ENCODE results near the gene PCDHGA7. TPM values are rescaled to one million over a fixed set of nuclear protein-coding genes. Genes with fewer than 3 reads are reported as not detected.

Gene PCDHGA7
- total RNA-seq, 1 experiment from 2014 or later = 0.83 TPM

DNA sequence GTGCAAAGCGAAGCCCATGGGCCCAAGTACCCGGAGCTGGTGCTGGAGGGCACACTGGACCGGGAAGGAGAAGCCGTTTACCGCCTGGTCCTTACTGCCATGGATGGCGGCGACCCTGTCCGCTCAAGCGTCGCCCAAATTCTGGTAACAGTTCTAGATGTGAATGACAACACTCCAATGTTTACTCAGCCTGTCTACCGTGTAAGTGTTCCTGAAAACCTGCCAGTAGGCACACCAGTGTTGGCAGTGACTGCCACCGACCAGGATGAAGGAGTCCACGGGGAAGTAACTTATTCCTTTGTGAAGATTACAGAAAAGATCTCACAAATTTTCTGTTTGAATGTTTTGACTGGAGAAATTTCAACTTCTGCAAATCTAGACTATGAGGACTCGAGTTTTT is 7.9 kb upstream of the PCDHGA7 start:
- Mint-ChIP-seq H3K27me3 (ENCODE audit: low read depth) (peaks cover 9% of the 10 kb centered on the region), H3K9me3 (peaks cover 60 to 69% of the 10 kb centered on the region in 2 experiments), H3K27ac (no peak overlapping the region), H3K4me3 (no peak overlapping the region), H3K36me3 (ENCODE audit: insufficient read depth in 1 of 3, low read depth in 3 of 3) (peaks cover 33 to 52% (median 50%) of the 10 kb centered on the region in 3 experiments), H3K4me1 (no peaks in the 10 kb centered on the region)
- Histone ChIP-seq H3K4me1 (ENCODE audit: insufficient read depth, low read length) (no peaks in the 10 kb centered on the region), H2BK12ac (ENCODE audit: insufficient read length, low read depth, low read length) (no peak overlapping the region), H4K5ac (ENCODE audit: insufficient read length, low read depth, low read length) (no peak overlapping the region), H3K56ac (ENCODE audit: insufficient read length, low read depth, low read length) (no peak overlapping the region), H3K27me3 (ENCODE audit: insufficient read depth, low read length) (no peaks in the 10 kb centered on the region), H3K23me2 (ENCODE audit: insufficient read length, low read depth, low read length, poor library complexity, severe bottlenecking) (no peaks in the 10 kb centered on the region), H2BK120ac (ENCODE audit: low read depth, low read length, poor library complexity, severe bottlenecking) (no peak overlapping the region), H3K9me3 (ENCODE audit: control insufficient read depth, low read depth, low read length) (peaks cover 34% of the 10 kb centered on the region), H4K8ac (replicated peaks; ENCODE audit: insufficient read length, low read depth, low read length) (no peak overlapping the region), H3K9ac (ENCODE audit: extremely low read depth, insufficient read length, low read length) (no peak overlapping the region), H3K79me2 (ENCODE audit: insufficient read depth, low read length) (no peaks in the 10 kb centered on the region), H3K4me2 (ENCODE audit: insufficient read depth, insufficient read length, low read length) (no peak overlapping the region), H3K27ac (ENCODE audit: insufficient read length, low read depth, low read length) (no peak overlapping the region), H4K20me1 (ENCODE audit: control insufficient read depth, insufficient read depth, insufficient read length) (no peaks in the 10 kb centered on the region), H2AK5ac (ENCODE audit: insufficient read length, low read length) (no peak overlapping the region), H3K79me1 (ENCODE audit: insufficient read depth, low read depth, low read length, poor library complexity, severe bottlenecking) (no peaks in the 10 kb centered on the region), H3K18ac (ENCODE audit: insufficient read length, low read depth, low read length) (no peak overlapping the region), H2BK15ac (ENCODE audit: low read depth, low read length) (no peak overlapping the region), H4K91ac (ENCODE audit: insufficient read length, low read depth, low read length) (no peak overlapping the region), H2BK5ac (ENCODE audit: insufficient read length, low read length) (no peak overlapping the region), H2AFZ (ENCODE audit: low read length) (no peak overlapping the region), H3K4ac (ENCODE audit: low read depth, low read length) (no peak overlapping the region), H3K14ac (ENCODE audit: insufficient read depth, low read length) (no peak overlapping the region), H3T11ph (ENCODE audit: low read length) (no peak overlapping the region), H2BK20ac (ENCODE audit: low read depth, low read length, poor library complexity, severe bottlenecking) (no peak overlapping the region), H3K23ac (ENCODE audit: insufficient read length, low read depth, low read length) (no peak overlapping the region)
- TF ChIP-seq, protein P1, sequence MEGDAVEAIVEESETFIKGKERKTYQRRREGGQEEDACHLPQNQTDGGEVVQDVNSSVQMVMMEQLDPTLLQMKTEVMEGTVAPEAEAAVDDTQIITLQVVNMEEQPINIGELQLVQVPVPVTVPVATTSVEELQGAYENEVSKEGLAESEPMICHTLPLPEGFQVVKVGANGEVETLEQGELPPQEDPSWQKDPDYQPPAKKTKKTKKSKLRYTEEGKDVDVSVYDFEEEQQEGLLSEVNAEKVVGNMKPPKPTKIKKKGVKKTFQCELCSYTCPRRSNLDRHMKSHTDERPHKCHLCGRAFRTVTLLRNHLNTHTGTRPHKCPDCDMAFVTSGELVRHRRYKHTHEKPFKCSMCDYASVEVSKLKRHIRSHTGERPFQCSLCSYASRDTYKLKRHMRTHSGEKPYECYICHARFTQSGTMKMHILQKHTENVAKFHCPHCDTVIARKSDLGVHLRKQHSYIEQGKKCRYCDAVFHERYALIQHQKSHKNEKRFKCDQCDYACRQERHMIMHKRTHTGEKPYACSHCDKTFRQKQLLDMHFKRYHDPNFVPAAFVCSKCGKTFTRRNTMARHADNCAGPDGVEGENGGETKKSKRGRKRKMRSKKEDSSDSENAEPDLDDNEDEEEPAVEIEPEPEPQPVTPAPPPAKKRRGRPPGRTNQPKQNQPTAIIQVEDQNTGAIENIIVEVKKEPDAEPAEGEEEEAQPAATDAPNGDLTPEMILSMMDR (conservative IDR thresholded peaks at IDR 0.05) = no peak
- no peak for DNase-seq
- no CpG with 5 or more reads among the region's 14 CpGs for WGBS (ENCODE audit: extremely low coverage, insufficient read length, low lambda C conversion rate)
